Progenitor cell of endocrine pancreas (in vitro differentiated cells): ENCODE measurements around the gene MAP7D3. TPM values are rescaled to one million over a fixed set of nuclear protein-coding genes. Genes with fewer than 3 reads are reported as not detected.
A peak's percentile ranks its signal among the peaks of the same experiment; 100 is the strongest.

Experiments used
- DNase-seq: peaks from one replicate; pipeline ENCODE4 v3.0.0; 2021; ENCODE audit warnings: low spot score; ENCODE audit not compliant: unreplicated experiment
- H3K27ac Mint-ChIP-seq: 2 replicates; pipeline ENCODE4 v1.8.0; 2021; ENCODE audit warnings: mild to moderate bottlenecking, moderate library complexity, mixed read lengths
- H3K27me3 Mint-ChIP-seq: 2 replicates; pipeline ENCODE4 v1.8.0; 2021; ENCODE audit warnings: mixed read lengths
- H3K36me3 Mint-ChIP-seq: 2 replicates; pipeline ENCODE4 v1.8.0; 2022; ENCODE audit warnings: mixed read lengths; ENCODE audit not compliant: insufficient read depth
- H3K4me1 Mint-ChIP-seq: 2 replicates; pipeline ENCODE4 v1.8.0; 2021; ENCODE audit warnings: low read depth, mixed read lengths
- H3K4me3 Mint-ChIP-seq: 2 replicates; pipeline ENCODE4 v1.8.0; 2021; ENCODE audit warnings: low read depth, mild to moderate bottlenecking, moderate library complexity, mixed read lengths
- H3K9me3 Mint-ChIP-seq: 2 replicates; pipeline ENCODE4 v1.8.0; 2021; ENCODE audit warnings: low read depth, mixed read lengths
- total RNA-seq: library from RNA; stranded (reverse); gene quantifications from 2 replicates; pipeline ENCODE4 v1.2.1, GENCODE V29; 2021
- TF ChIP-seq, protein P1 (sequence below): fragments of 200-600 bp; sonication (generic); IDR thresholded peaks from one replicate; pipeline ENCODE4 v1.5.0; 2021; ENCODE audit warnings: antibody characterized with exemption, mild to moderate bottlenecking; ENCODE audit not compliant: unreplicated experiment

MAP7D3 gene
- total RNA-seq, 1 donor from 2014 or later = 5.8 TPM

DNA sequence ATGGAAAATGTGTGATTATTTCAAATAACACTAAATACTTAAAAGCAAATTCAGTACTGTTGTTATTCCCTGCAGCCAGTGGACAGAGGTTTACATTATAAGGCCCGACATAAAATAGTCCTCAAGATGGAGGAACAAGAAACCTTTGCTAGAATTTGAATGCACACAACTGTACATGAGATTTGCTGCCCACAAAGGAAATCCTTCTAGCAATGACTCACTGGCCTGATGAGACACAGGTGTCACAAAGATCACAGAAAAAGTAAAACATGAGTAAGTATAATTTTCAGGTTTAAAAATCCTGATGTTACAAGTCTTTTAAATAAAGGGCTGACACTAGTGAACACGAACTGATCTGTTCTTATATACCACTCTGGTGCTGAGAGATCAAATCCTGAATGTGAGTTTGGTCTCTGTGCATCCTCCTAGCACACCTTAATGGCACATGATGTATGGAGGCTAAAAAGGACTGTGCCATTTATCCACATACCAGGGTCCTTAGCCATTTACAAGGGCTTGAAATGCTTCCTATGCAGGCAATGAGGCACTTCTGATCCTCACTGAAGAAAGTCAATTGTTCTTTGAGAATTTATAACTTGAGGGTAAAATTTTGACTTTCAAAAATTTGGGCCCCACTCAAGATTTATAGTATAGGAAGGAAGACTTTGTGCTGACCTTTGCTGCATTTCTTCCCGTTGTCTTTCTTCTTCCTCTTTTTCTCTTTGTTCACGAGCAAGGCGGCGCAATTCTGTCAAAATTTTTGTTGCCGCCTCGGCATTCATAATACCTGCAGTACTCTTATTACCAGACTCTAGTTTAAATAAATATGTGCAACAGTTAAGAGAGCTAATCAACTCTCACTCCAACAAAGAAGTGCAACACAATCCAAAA is 23.0 kb downstream of the MAP7D3 start:
- H3K36me3 Mint-ChIP-seq = peaks cover 1% of the 10 kb centered on the region

DNA sequence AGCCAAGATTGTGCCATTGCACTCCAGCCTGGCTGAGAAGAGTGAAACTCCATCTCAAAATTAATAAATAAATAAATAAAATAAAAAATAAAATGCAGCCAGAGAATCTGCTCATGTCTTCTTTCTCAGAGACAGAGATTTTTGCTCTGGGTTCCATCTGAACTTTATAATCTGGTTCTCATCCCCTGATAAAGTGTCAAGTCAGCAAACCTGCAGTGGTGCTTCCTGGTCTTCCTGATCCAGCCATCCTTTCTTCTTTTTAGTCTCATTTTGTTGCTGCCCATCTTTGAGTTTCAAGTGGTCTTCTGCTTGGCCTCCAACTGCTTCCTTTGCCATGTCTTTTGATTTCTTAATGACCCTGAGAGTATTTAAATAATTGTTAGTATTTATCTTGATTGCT is 24.1 kb downstream of the MAP7D3 start:
- Mint-ChIP-seq H3K27ac (no peak overlapping the region), H3K4me3 (no peak overlapping the region), H3K27me3 (no peaks in the 10 kb centered on the region), H3K9me3 (peaks cover 12% of the 10 kb centered on the region), H3K36me3 (peaks cover 2% of the 10 kb centered on the region), H3K4me1 (no peaks in the 10 kb centered on the region)
- no peak for DNase-seq
- TF ChIP-seq, protein P1, sequence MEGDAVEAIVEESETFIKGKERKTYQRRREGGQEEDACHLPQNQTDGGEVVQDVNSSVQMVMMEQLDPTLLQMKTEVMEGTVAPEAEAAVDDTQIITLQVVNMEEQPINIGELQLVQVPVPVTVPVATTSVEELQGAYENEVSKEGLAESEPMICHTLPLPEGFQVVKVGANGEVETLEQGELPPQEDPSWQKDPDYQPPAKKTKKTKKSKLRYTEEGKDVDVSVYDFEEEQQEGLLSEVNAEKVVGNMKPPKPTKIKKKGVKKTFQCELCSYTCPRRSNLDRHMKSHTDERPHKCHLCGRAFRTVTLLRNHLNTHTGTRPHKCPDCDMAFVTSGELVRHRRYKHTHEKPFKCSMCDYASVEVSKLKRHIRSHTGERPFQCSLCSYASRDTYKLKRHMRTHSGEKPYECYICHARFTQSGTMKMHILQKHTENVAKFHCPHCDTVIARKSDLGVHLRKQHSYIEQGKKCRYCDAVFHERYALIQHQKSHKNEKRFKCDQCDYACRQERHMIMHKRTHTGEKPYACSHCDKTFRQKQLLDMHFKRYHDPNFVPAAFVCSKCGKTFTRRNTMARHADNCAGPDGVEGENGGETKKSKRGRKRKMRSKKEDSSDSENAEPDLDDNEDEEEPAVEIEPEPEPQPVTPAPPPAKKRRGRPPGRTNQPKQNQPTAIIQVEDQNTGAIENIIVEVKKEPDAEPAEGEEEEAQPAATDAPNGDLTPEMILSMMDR = no peak

More for the DNA sequence above, 23.0 kb downstream of the MAP7D3 start:
- no peak overlapping the region for H3K27ac Mint-ChIP-seq
- no peak for DNase-seq
- H3K9me3 Mint-ChIP-seq = peaks cover 11% of the 10 kb centered on the region
- no peak overlapping the region for H3K4me3 Mint-ChIP-seq
- H3K27me3 Mint-ChIP-seq = no peaks in the 10 kb centered on the region
- TF ChIP-seq, protein P1 = no peak
- H3K4me1 Mint-ChIP-seq = no peaks in the 10 kb centered on the region

DNA sequence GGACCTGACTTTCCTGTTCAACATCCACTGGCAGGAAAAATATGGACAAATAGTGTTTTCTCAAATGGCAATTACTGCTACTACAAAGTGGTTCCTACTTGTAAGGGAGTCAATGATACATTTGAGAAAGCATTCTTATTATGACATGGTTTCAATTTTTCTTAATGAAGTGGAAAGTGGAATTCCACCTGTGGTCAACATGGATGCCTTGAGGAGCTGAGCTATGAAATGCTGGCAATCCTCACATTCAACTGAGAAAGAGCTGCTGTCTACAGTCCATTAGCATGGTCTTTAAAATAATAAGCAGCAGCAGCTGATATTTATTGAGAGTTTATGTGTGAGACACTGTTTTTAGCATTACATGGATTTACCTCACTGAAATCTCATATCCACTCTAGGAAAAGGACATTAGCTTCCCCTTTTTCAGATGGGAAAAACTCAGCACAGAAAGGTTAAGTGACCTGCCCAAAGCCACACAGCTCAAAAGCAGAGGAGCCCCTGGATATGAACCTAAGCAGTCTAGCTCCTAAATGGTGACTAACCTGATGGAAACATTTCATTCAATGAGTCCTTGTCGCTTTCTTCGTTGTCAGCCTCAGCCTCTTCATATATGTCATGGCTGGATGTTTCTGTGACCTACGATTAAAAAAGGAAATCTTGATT is 29.2 kb downstream of the MAP7D3 start:
- Mint-ChIP-seq H3K4me1 (no peaks in the 10 kb centered on the region), H3K27me3 (no peaks in the 10 kb centered on the region), H3K36me3 (peaks cover 9% of the 10 kb centered on the region), H3K4me3 (no peak overlapping the region), H3K9me3 (peaks cover 8% of the 10 kb centered on the region), H3K27ac (peak overlapping the region; percentile 74)
- no peak for DNase-seq
- TF ChIP-seq, protein P1 = no peak

- DNase-seq = no peak
- TF ChIP-seq, protein P1 = no peak
- no peaks in the 10 kb centered on the region for H3K4me1 Mint-ChIP-seq
- peaks cover 8% of the 10 kb centered on the region for H3K9me3 Mint-ChIP-seq
- peaks cover 9% of the 10 kb centered on the region for H3K36me3 Mint-ChIP-seq
- no peak overlapping the region for H3K4me3 Mint-ChIP-seq
- H3K27me3 Mint-ChIP-seq = no peaks in the 10 kb centered on the region
- H3K27ac Mint-ChIP-seq = peak overlapping the region; percentile 33
These were observed 30.2 kb downstream of the MAP7D3 start for GRCh38 chrX:136220951-136221350.

GRCh38 chrX:136220540-136220939 is 30.7 kb downstream of the MAP7D3 start:
- Mint-ChIP-seq H3K27ac (no peak overlapping the region), H3K27me3 (no peaks in the 10 kb centered on the region), H3K4me1 (no peaks in the 10 kb centered on the region), H3K36me3 (peaks cover 9% of the 10 kb centered on the region), H3K9me3 (peaks cover 8% of the 10 kb centered on the region), H3K4me3 (no peak overlapping the region)
- no peak for DNase-seq
- TF ChIP-seq, protein P1 = no peak
